Stimulated activated CD4-positive, alpha-beta T cell treated with anti-CD3 and anti-CD28 coated beads, Interleukin-15, amount 100 ng/mL, for 24 hours (primary cell): ENCODE measurements around the gene IPO5.
"Not testable (repeated sequence)": the region's sequence is repeated elsewhere in the genome, so short reads cannot be mapped to it uniquely, and the experiment has no call there.

Experiments
- DNase-seq: peaks from one replicate; pipeline ENCODE4 v3.0.0-alpha.2; 2020

The IPO5 gene

GRCh38 chr13:98019186-98019585 lies 65.7 kb downstream of the IPO5 start:
- no peak for DNase-seq

GRCh38 chr13:98020271-98020670 lies 66.8 kb downstream of the IPO5 start:
- no peak for DNase-seq

- no peak for DNase-seq
These were observed 68.7 kb downstream of the IPO5 start for GRCh38 chr13:98022210-98022609.

GRCh38 chr13:98025480-98026025 lies 72.1 kb downstream of the IPO5 start:
- DNase-seq, result no peak

GRCh38 chr13:98026457-98026857 lies 73.0 kb downstream of the IPO5 start:
- no peak for DNase-seq

- no peak for DNase-seq
These were observed 78.7 kb downstream of the IPO5 start for GRCh38 chr13:98032168-98032567.

GRCh38 chr13:98033277-98034247 lies 80.1 kb downstream of the IPO5 start:
- no peak for DNase-seq

GRCh38 chr13:98035373-98035772 lies 81.9 kb downstream of the IPO5 start:
- no peak for DNase-seq

- not testable (repeated sequence) for DNase-seq
These were observed 83.3 kb downstream of the IPO5 start for GRCh38 chr13:98036564-98037302.

GRCh38 chr13:98039261-98039660 lies 85.8 kb downstream of the IPO5 start:
- DNase-seq, result no peak

- DNase-seq, result no peak
These were observed 86.5 kb downstream of the IPO5 start for GRCh38 chr13:98039964-98040363.

GRCh38 chr13:98041081-98041820 lies 87.8 kb downstream of the IPO5 start:
- no peak for DNase-seq

- no peak for DNase-seq
These were observed 90.8 kb downstream of the IPO5 start for GRCh38 chr13:98044301-98044700.

- DNase-seq, result not testable (repeated sequence)
These were observed 94.3 kb downstream of the IPO5 start for GRCh38 chr13:98047785-98048184.

GRCh38 chr13:98048265-98048664 lies 94.8 kb downstream of the IPO5 start:
- DNase-seq, result no peak

GRCh38 chr13:98050041-98050466 lies 96.6 kb downstream of the IPO5 start:
- no peak for DNase-seq

GRCh38 chr13:98052412-98052811 lies 98.9 kb downstream of the IPO5 start:
- DNase-seq, result no peak

- no peak for DNase-seq
These were observed 100.8 kb downstream of the IPO5 start for GRCh38 chr13:98054301-98054700.

GRCh38 chr13:98055623-98056022 lies 102.1 kb downstream of the IPO5 start:
- DNase-seq, result no peak

GRCh38 chr13:98056839-98057410 lies 103.5 kb downstream of the IPO5 start:
- DNase-seq, result no peak

- no peak for DNase-seq
These were observed 105.8 kb downstream of the IPO5 start for GRCh38 chr13:98059276-98059675.

- no peak for DNase-seq
These were observed 106.8 kb downstream of the IPO5 start for GRCh38 chr13:98060282-98060681.

- DNase-seq, result no peak
These were observed 112.0 kb downstream of the IPO5 start for GRCh38 chr13:98065468-98065867.
